ENCODE data around the gene WNT2B. TPM values are rescaled to one million over a fixed set of nuclear protein-coding genes. Genes with fewer than 3 reads are reported as not detected.
A peak's percentile ranks its signal among the peaks of the same experiment; 100 is the strongest.

Gene WNT2B
- total RNA-seq, 1 experiment from 2014 or later = not detected

GRCh38 chr1:112504661-112505399 is 3.9 kb upstream of the WNT2B start:
- no peak for DNase-seq (ENCODE audit: low read depth)

- no peak for DNase-seq (ENCODE audit: low read depth)
Observed at GRCh38 chr1:112505400-112505785, 3.4 kb upstream of the WNT2B start.

GRCh38 chr1:112505878-112506277 is 2.9 kb upstream of the WNT2B start:
- no peak for DNase-seq (ENCODE audit: low read depth)

GRCh38 chr1:112506306-112506705 is 2.5 kb upstream of the WNT2B start:
- DNase-seq (ENCODE audit: low read depth) = no peak

- no peak for DNase-seq (ENCODE audit: low read depth)
Observed at GRCh38 chr1:112506731-112507130, 2.0 kb upstream of the WNT2B start.

GRCh38 chr1:112507336-112507735 is 1.4 kb upstream of the WNT2B start:
- no peak for DNase-seq (ENCODE audit: low read depth)

GRCh38 chr1:112507921-112508277 is 866 bp upstream of the WNT2B start:
- no peak for DNase-seq (ENCODE audit: low read depth)

- DNase-seq (ENCODE audit: low read depth) = no peak
Observed at GRCh38 chr1:112509005-112509659, 367 bp downstream of the WNT2B start.

GRCh38 chr1:112509660-112510178 is 954 bp downstream of the WNT2B start:
- DNase-seq (ENCODE audit: low read depth) = no peak

GRCh38 chr1:112510340-112510739 is 1.6 kb downstream of the WNT2B start:
- DNase-seq (ENCODE audit: low read depth) = no peak

- DNase-seq (ENCODE audit: low read depth) = no peak
Observed at GRCh38 chr1:112511897-112512296, 3.1 kb downstream of the WNT2B start.

GRCh38 chr1:112513112-112513870 is 4.5 kb downstream of the WNT2B start:
- no peak for DNase-seq (ENCODE audit: low read depth)

- no peak for DNase-seq (ENCODE audit: low read depth)
Observed at GRCh38 chr1:112514901-112515300, 6.1 kb downstream of the WNT2B start.

GRCh38 chr1:112515311-112516009 is 6.7 kb downstream of the WNT2B start:
- peak; percentile 64 for DNase-seq (ENCODE audit: low read depth)

GRCh38 chr1:112516141-112516540 is 7.4 kb downstream of the WNT2B start:
- DNase-seq (ENCODE audit: low read depth) = no peak

GRCh38 chr1:112517231-112517630 is 8.5 kb downstream of the WNT2B start:
- DNase-seq (ENCODE audit: low read depth) = no peak

- DNase-seq (ENCODE audit: low read depth) = no peak
Observed at GRCh38 chr1:112517646-112518045, 8.9 kb downstream of the WNT2B start.

- no peak for DNase-seq (ENCODE audit: low read depth)
Observed at GRCh38 chr1:112518186-112518585, 9.4 kb downstream of the WNT2B start.

- no peak for DNase-seq (ENCODE audit: low read depth)
Observed at GRCh38 chr1:112520166-112520565, 11.4 kb downstream of the WNT2B start.

GRCh38 chr1:112522621-112523020 is 13.9 kb downstream of the WNT2B start:
- DNase-seq (ENCODE audit: low read depth) = peak; percentile 93

- no peak for DNase-seq (ENCODE audit: low read depth)
Observed at GRCh38 chr1:112524251-112524650, 15.5 kb downstream of the WNT2B start.

GRCh38 chr1:112524986-112525385 is 16.2 kb downstream of the WNT2B start:
- no peak for DNase-seq (ENCODE audit: low read depth)
